Suppressor macrophage (primary cell): ENCODE measurements around the gene ZMYND15.
A peak's percentile ranks its signal among the peaks of the same experiment; 100 is the strongest.

ENCODE experiments used
- DNase-seq, 4 experiments: peaks; one replicate each; pipeline ENCODE4 v3.0.0-alpha.2; 2020 to 2022

Gene ZMYND15

GRCh38 chr17:4715063-4715744 lies 24.4 kb upstream of the ZMYND15 start:
- DNase-seq, result no peak

- no peak for DNase-seq
Observed at GRCh38 chr17:4716081-4716480, 23.6 kb upstream of the ZMYND15 start.

- DNase-seq, result no peak
Observed at GRCh38 chr17:4717791-4718190, 21.8 kb upstream of the ZMYND15 start.

GRCh38 chr17:4718276-4718675 lies 21.4 kb upstream of the ZMYND15 start:
- DNase-seq, result no peak

GRCh38 chr17:4719146-4719545 lies 20.5 kb upstream of the ZMYND15 start:
- DNase-seq, result no peak

GRCh38 chr17:4719684-4720221 lies 19.9 kb upstream of the ZMYND15 start:
- no peak for DNase-seq

GRCh38 chr17:4720787-4721186 lies 18.8 kb upstream of the ZMYND15 start:
- DNase-seq, result no peak

GRCh38 chr17:4721203-4722135 lies 18.2 kb upstream of the ZMYND15 start:
- no peak for DNase-seq

- DNase-seq, result peak in 3 of 4 experiments; percentile 45 to 50 (median 49)
Observed at GRCh38 chr17:4722678-4723240, 16.9 kb upstream of the ZMYND15 start.

- DNase-seq, result peak in 2 of 4 experiments; percentile 55 to 60
Observed at GRCh38 chr17:4724650-4725049, 15.0 kb upstream of the ZMYND15 start.

- DNase-seq, result peak; percentile 67 to 90 (median 80)
Observed at GRCh38 chr17:4725646-4726310, 13.9 kb upstream of the ZMYND15 start.

GRCh38 chr17:4728124-4728523 lies 11.5 kb upstream of the ZMYND15 start:
- DNase-seq, result peak in 3 of 4 experiments; percentile 36 to 63 (median 53)

- DNase-seq, result peak; percentile 84 to 95 (median 92)
Observed at GRCh38 chr17:4733073-4733531, 6.5 kb upstream of the ZMYND15 start.

- no peak for DNase-seq
Observed at GRCh38 chr17:4734857-4735475, 4.7 kb upstream of the ZMYND15 start.

GRCh38 chr17:4735876-4736651 lies 3.6 kb upstream of the ZMYND15 start:
- peak; percentile 89 to 98 (median 94) for DNase-seq

- DNase-seq, result peak; percentile 29 to 53 (median 46)
Observed at GRCh38 chr17:4738136-4739121, 1.2 kb upstream of the ZMYND15 start.

GRCh38 chr17:4740025-4740351 lies 355 bp downstream of the ZMYND15 start:
- DNase-seq, result no peak

GRCh38 chr17:4740584-4740983 lies 951 bp downstream of the ZMYND15 start:
- no peak for DNase-seq

- no peak for DNase-seq
Observed at GRCh38 chr17:4741544-4741943, 1.9 kb downstream of the ZMYND15 start.

- DNase-seq, result no peak
Observed at GRCh38 chr17:4742133-4742532, 2.5 kb downstream of the ZMYND15 start.
